HepG2 (cell line): Measurements from ENCODE around the gene CA11. TPM values are rescaled to one million over a fixed set of nuclear protein-coding genes. Genes with fewer than 3 reads are reported as not detected.

Source experiments
- BCL6 ChIP-seq: IDR thresholded peaks from 2 replicates; pipeline ENCODE4 v1.6.1; 2016; ENCODE audit warnings: missing genetic modification reagents, missing compliant biosample characterization
- BHLHE40 ChIP-seq: IDR thresholded peaks from 2 replicates; pipeline ENCODE4 v1.6.1; 2011; ENCODE audit warnings: low read length, improper control_type of control experiment
- CBFB ChIP-seq: sonication (generic); formaldehyde crosslinking; IDR thresholded peaks from 2 replicates; pipeline ENCODE4 v1.4.0; 2020; ENCODE audit warnings: missing genetic modification reagents
- CSRNP2 ChIP-seq: sonication (generic); formaldehyde crosslinking; conservative IDR thresholded peaks from 2 replicates; pipeline ENCODE4 v1.8.0; 2022; ENCODE audit warnings: low read depth, missing genetic modification reagents
- DBP ChIP-seq: sonication (generic); formaldehyde crosslinking; IDR thresholded peaks from 2 replicates; pipeline ENCODE4 v1.4.0; 2020; ENCODE audit warnings: missing genetic modification reagents; ENCODE audit errors: not compliant biosample characterization
- EZH2 ChIP-seq: conservative IDR thresholded peaks from 2 replicates; pipeline ENCODE4 v1.6.1; 2012; ENCODE audit warnings: mild to moderate bottlenecking, low read depth, low read length, moderate library complexity
- FOXA3 ChIP-seq: IDR thresholded peaks from 2 replicates; pipeline ENCODE4 v1.6.1; 2016; ENCODE audit warnings: missing genetic modification reagents, missing compliant biosample characterization
- HINFP ChIP-seq: sonication (generic); formaldehyde crosslinking; IDR thresholded peaks from 2 replicates; pipeline ENCODE4 v1.4.0; 2020; ENCODE audit warnings: low read depth, mild to moderate bottlenecking, missing genetic modification reagents
- MTA1 ChIP-seq: sonication (generic); formaldehyde crosslinking; IDR thresholded peaks from 2 replicates; pipeline ENCODE4 v1.4.0; 2020; ENCODE audit warnings: missing genetic modification reagents, mild to moderate bottlenecking, borderline replicate concordance
- MXI1 ChIP-seq: IDR thresholded peaks from 3 replicates; pipeline ENCODE4 v1.6.1; 2012; ENCODE audit warnings: low read depth, low read length, inconsistent platforms, borderline replicate concordance
- NR2C2 ChIP-seq: sonication (generic); formaldehyde crosslinking; IDR thresholded peaks from 2 replicates; pipeline ENCODE4 v1.4.0; 2020; ENCODE audit warnings: missing genetic modification reagents, mild to moderate bottlenecking, moderate library complexity, borderline replicate concordance
- RAD21 ChIP-seq: fragments of 450-650 bp; formaldehyde crosslinking; IDR thresholded peaks from 2 replicates; pipeline ENCODE4 v1.5.0; 2020; ENCODE audit warnings: mild to moderate bottlenecking
- REPIN1 ChIP-seq: sonication (generic); formaldehyde crosslinking; IDR thresholded peaks from 2 replicates; pipeline ENCODE4 v1.8.0; 2022; ENCODE audit warnings: missing genetic modification reagents, low read depth, mild to moderate bottlenecking, borderline replicate concordance
- RXRA ChIP-seq: sonication (generic); formaldehyde crosslinking; IDR thresholded peaks from 2 replicates; pipeline ENCODE4 v1.5.1; 2020; ENCODE audit warnings: missing genetic modification reagents
- SCMH1 ChIP-seq: sonication (generic); formaldehyde crosslinking; IDR thresholded peaks from 2 replicates; pipeline ENCODE4 v1.9.0; 2021; ENCODE audit warnings: missing genetic modification reagents, mild to moderate bottlenecking, borderline replicate concordance
- SNAPC2 ChIP-seq: sonication (generic); formaldehyde crosslinking; IDR thresholded peaks from 2 replicates; pipeline ENCODE4 v1.8.1; 2022; ENCODE audit warnings: mild to moderate bottlenecking, missing genetic modification reagents
- ZGPAT ChIP-seq: IDR thresholded peaks from 2 replicates; pipeline ENCODE4 v1.6.1; 2016; ENCODE audit warnings: mild to moderate bottlenecking
- ZNF232 ChIP-seq: sonication (generic); formaldehyde crosslinking; IDR thresholded peaks from 2 replicates; pipeline ENCODE4 v1.4.0; 2020; ENCODE audit warnings: missing genetic modification reagents, borderline replicate concordance
- ZNF260 ChIP-seq: sonication (generic); formaldehyde crosslinking; IDR thresholded peaks from 2 replicates; pipeline ENCODE4 v1.4.0; 2020; ENCODE audit warnings: missing genetic modification reagents, low read depth, mild to moderate bottlenecking, borderline replicate concordance
- ZNF598 ChIP-seq: sonication (generic); formaldehyde crosslinking; IDR thresholded peaks from 2 replicates; pipeline ENCODE4 v1.5.1; 2020; ENCODE audit warnings: mild to moderate bottlenecking, missing genetic modification reagents, borderline replicate concordance
- ZNF605 ChIP-seq: sonication (generic); formaldehyde crosslinking; IDR thresholded peaks from 2 replicates; pipeline ENCODE4 v1.8.0; 2022; ENCODE audit warnings: mild to moderate bottlenecking, missing genetic modification reagents
- ZNF619 ChIP-seq: sonication (generic); formaldehyde crosslinking; IDR thresholded peaks from 2 replicates; pipeline ENCODE4 v1.4.0; 2020; ENCODE audit warnings: mild to moderate bottlenecking, missing genetic modification reagents
- ZNF629 ChIP-seq: sonication (generic); formaldehyde crosslinking; conservative IDR thresholded peaks from 2 replicates; pipeline ENCODE4 v1.5.0; 2020; ENCODE audit warnings: missing genetic modification reagents
- ZNF672 ChIP-seq: sonication (generic); formaldehyde crosslinking; IDR thresholded peaks from 2 replicates; pipeline ENCODE4 v1.8.1; 2022; ENCODE audit warnings: missing genetic modification reagents
- polyA plus RNA-seq, 8 experiments: library from polyadenylated mRNA; depleted of rRNA in 3 of 8; stranded (reverse) in 7 of 8; unstranded in 1 of 8; fragments of >200 nt; fragmentation: Illumina TruSeq in 4 of 8; extraction: Trizol in 4 of 8; gene quantifications; 2 replicates each; pipeline versions ENCODE4 v1.2.1 to v1.2.3, GENCODE V29; 2011 to 2016; ENCODE audit warnings: low read depth in 4 of 8, missing spikeins in 1 of 8, mixed read lengths in 1 of 8; ENCODE audit not compliant: insufficient read depth in 1 of 8
- total RNA-seq, 5 experiments: library from RNA; depleted of rRNA; stranded (reverse); fragments of >200 nt; fragmentation: Illumina TruSeq; extraction: Trizol; gene quantifications; 2 replicates each; pipeline ENCODE4 v1.2.3, GENCODE V29; 2016; ENCODE audit warnings: low read depth in 1 of 5

The CA11 gene
- total and polyA plus RNA-seq, 2 of the 13 experiments (the other 11 are each of a cell fraction or from before 2014, with no cell fraction given) = 0.41 to 0.58 TPM

GRCh38 chr19:48634424-48635262 lies 11.3 kb downstream of the CA11 start (continued):
- TF ChIP-seq CSRNP2 (no peak), RXRA (CRISPR knock-in tag) (peak; percentile 100), HINFP (CRISPR knock-in tag) (peak; percentile 57; the same call in 1 of the 2 replicates), EZH2 (no peak), DBP (CRISPR knock-in tag) (no peak), ZGPAT (peak; percentile 72), FOXA3 (CRISPR knock-in tag) (peak; percentile 19; the same call in 1 of the 2 replicates), ZNF260 (CRISPR knock-in tag) (no peak), BHLHE40 (peak; percentile 99), MXI1 (peak; percentile 81; the same call in 1 of the 3 replicates), BCL6 (CRISPR knock-in tag) (peak; percentile 56), ZNF672 (CRISPR knock-in tag) (no peak), SCMH1 (CRISPR knock-in tag) (no peak), MTA1 (CRISPR knock-in tag) (peak; percentile 82), SNAPC2 (0 out of 2 replicates have a peak, but pooled peaks have one; percentile 30), ZNF232 (peak; percentile 43; the same call in 1 of the 2 replicates), REPIN1 (peak; percentile 72), ZNF629 (CRISPR knock-in tag) (no peak), ZNF605 (CRISPR knock-in tag) (peak; percentile 87), ZNF619 (no peak), ZNF598 (CRISPR knock-in tag) (no peak), RAD21 (CRISPR knock-in tag) (no peak), CBFB (CRISPR knock-in tag) (no peak), NR2C2 (CRISPR knock-in tag) (peak; percentile 64)
